ENCODE data around the gene FARP1.

- TF ChIP-seq CTCF (conservative IDR thresholded peaks at IDR 0.05), result no peak
- no peak for TF ChIP-seq ZFX (IDR thresholded peaks at IDR 0.05)
These were observed 324.5 kb downstream of the FARP1 start for GRCh38 chr13:98467263-98467985.

Measured in C4-2B (cell line).